ENCODE measurements around the gene ANO8.

DNA sequence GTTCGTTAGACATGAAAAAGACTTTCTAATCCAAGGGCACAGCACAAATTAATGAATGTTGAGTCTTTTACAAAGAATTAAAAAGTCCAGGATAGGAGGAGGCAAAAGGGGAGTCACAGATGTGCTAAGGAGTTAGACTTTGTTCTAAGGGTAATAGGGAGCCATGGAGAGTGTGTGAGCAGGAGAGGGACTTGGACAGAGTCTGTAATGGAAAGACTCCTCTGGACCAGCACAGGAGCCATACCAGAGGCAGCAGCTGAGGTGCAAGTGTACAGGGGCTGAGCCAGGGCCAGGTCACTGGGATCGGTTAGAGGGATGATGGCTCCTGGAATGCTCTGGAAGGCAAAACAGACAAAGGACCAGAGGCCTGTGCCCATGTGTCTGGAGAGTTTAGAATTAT is 13.2 kb upstream of the ANO8 start:
- TF ChIP-seq, protein P1, sequence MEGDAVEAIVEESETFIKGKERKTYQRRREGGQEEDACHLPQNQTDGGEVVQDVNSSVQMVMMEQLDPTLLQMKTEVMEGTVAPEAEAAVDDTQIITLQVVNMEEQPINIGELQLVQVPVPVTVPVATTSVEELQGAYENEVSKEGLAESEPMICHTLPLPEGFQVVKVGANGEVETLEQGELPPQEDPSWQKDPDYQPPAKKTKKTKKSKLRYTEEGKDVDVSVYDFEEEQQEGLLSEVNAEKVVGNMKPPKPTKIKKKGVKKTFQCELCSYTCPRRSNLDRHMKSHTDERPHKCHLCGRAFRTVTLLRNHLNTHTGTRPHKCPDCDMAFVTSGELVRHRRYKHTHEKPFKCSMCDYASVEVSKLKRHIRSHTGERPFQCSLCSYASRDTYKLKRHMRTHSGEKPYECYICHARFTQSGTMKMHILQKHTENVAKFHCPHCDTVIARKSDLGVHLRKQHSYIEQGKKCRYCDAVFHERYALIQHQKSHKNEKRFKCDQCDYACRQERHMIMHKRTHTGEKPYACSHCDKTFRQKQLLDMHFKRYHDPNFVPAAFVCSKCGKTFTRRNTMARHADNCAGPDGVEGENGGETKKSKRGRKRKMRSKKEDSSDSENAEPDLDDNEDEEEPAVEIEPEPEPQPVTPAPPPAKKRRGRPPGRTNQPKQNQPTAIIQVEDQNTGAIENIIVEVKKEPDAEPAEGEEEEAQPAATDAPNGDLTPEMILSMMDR (IDR thresholded peaks at IDR 0.05), result no peak
- TF ChIP-seq POLR2A (IDR thresholded peaks at IDR 0.05), result no peak
